ACC112 (cell line): Measurements from ENCODE around the gene ABRACL.

ENCODE experiments used
- H2AFZ ChIP-seq: fragments of 200-600 bp; sonication (generic); one replicate; pipeline ENCODE4 v1.6.0; 2017; ENCODE audit warnings: antibody characterized with exemption, low read length; ENCODE audit not compliant: unreplicated experiment
- H3K27ac ChIP-seq: fragments of 200-600 bp; sonication (generic); 2 replicates; pipeline ENCODE4 v1.5.1; 2014; ENCODE audit warnings: low read depth, mild to moderate bottlenecking, antibody characterized with exemption, low read length, moderate library complexity
- H3K27me3 ChIP-seq: fragments of 200-600 bp; sonication (generic); 2 replicates; pipeline ENCODE4 v1.6.1; 2014; ENCODE audit warnings: mild to moderate bottlenecking, antibody characterized with exemption, low read length, moderate library complexity, mixed read lengths; ENCODE audit not compliant: insufficient read depth
- H3K36me3 ChIP-seq: fragments of 200-600 bp; sonication (generic); 2 replicates; pipeline ENCODE4 v1.6.1; 2016; ENCODE audit warnings: mild to moderate bottlenecking, antibody characterized with exemption, low read length, moderate library complexity, mixed read lengths; ENCODE audit not compliant: insufficient read depth
- H3K4me1 ChIP-seq: fragments of 200-600 bp; sonication (generic); one replicate; pipeline ENCODE4 v1.6.1; 2016; ENCODE audit warnings: low read length, mixed read lengths; ENCODE audit not compliant: insufficient read depth, unreplicated experiment, control insufficient read depth
- H3K4me3 ChIP-seq: fragments of 200-600 bp; sonication (generic); 2 replicates; pipeline ENCODE4 v1.5.1; 2014; ENCODE audit warnings: mild to moderate bottlenecking, low read depth, low read length
- H3K79me2 ChIP-seq: fragments of 200-600 bp; sonication (generic); one replicate; pipeline ENCODE4 v1.6.0; 2016; ENCODE audit warnings: low read length; ENCODE audit not compliant: control insufficient read depth, unreplicated experiment, insufficient read depth

Gene ABRACL

GRCh38 chr6:139054001-139054400 is 25.5 kb downstream of the ABRACL start:
- Histone ChIP-seq H3K27ac (no peak overlapping the region), H3K4me3 (no peak overlapping the region), H3K36me3 (no peaks in the 10 kb centered on the region), H3K4me1 (no peaks in the 10 kb centered on the region), H2AFZ (no peak overlapping the region), H3K79me2 (no peaks in the 10 kb centered on the region), H3K27me3 (peaks cover 18% of the 10 kb centered on the region)

- peaks cover 6% of the 10 kb centered on the region for H3K4me1 ChIP-seq
- H3K36me3 ChIP-seq, result no peaks in the 10 kb centered on the region
- no peak overlapping the region for H2AFZ ChIP-seq
- no peaks in the 10 kb centered on the region for H3K79me2 ChIP-seq
- H3K27me3 ChIP-seq, result peaks cover 18% of the 10 kb centered on the region
- no peak overlapping the region for H3K27ac ChIP-seq
- no peak overlapping the region for H3K4me3 ChIP-seq
Measured at GRCh38 chr6:139055709-139056108, 27.2 kb downstream of the ABRACL start.

GRCh38 chr6:139058029-139058428 is 29.5 kb downstream of the ABRACL start:
- Histone ChIP-seq H3K4me1 (peaks cover 6% of the 10 kb centered on the region), H2AFZ (no peak overlapping the region), H3K4me3 (no peak overlapping the region), H3K79me2 (no peaks in the 10 kb centered on the region), H3K27ac (no peak overlapping the region), H3K27me3 (peaks cover 8% of the 10 kb centered on the region; the same call in 1 of the 2 replicates), H3K36me3 (no peaks in the 10 kb centered on the region)

GRCh38 chr6:139060332-139060731 is 31.8 kb downstream of the ABRACL start:
- Histone ChIP-seq H3K79me2 (no peaks in the 10 kb centered on the region), H2AFZ (no peak overlapping the region), H3K4me3 (no peak overlapping the region), H3K27ac (no peak overlapping the region), H3K27me3 (no peaks in the 10 kb centered on the region), H3K4me1 (peaks cover 6% of the 10 kb centered on the region), H3K36me3 (no peaks in the 10 kb centered on the region)

DNA sequence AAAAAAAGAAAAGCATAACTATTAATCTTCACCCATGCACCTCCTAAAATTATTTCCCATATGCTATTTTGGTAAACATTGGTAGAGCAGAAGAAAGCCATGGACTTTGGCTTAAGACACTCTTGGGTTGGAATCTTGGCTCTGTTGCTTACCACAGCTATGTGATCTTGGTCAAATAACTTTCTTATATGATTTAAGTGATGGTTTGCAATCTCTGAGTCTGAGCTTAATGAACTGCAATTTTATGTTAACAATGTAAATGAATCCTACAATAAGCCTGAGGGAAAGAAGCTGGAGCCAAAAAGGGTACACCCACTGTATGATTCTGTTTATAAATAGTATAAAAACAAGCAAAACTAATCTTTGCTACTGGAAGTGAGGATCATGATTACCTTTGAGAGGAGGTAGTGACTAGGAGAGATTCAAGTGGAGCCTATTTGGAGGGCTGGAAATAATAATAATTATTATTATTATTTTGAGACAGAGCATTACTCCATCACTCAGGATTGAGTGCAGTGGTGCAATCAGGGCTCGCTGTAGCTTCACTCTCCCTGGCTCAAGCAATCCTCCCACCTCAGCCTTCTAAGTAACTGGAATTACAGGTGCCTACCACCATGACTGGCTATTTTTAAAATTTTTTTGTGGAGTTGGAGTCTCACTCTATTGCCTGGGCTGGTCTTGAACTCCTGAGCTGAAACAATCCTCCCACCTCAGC is 34.5 kb downstream of the ABRACL start:
- Histone ChIP-seq H3K4me3 (no peak overlapping the region), H3K27me3 (no peaks in the 10 kb centered on the region), H3K27ac (no peak overlapping the region), H3K79me2 (no peaks in the 10 kb centered on the region), H2AFZ (no peak overlapping the region), H3K4me1 (peaks cover 6% of the 10 kb centered on the region), H3K36me3 (no peaks in the 10 kb centered on the region)

DNA sequence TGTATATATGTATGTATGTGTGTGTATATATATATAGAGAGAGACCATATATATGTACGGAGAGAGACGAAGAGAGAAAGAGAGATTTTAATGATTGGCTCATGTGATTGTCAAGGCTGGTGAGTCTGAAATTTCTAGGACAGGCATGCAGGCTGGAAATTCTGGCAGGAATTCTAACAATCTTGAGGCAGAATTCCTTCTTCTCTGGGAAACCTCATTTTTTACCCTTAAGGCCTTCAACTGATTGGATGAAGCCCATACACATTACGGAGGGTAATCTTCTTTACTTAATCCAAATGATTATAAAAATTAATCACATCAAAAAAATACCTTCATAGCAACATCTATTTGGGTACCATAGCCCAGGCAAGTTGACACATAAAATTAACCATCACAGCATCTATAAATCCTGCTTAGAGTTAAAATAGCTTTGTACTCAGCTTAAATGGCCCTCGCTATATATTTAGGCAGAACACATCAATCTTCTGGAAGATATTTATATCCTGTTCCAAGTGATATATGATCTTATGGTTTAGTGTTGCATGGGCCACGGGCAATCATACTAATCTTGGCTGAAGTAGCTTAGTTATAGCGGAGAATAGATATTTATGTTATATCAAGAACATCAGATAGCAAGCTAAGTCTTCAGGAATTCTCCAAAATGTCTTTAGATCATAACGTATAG is 36.6 kb downstream of the ABRACL start:
- no peak overlapping the region for H3K4me3 ChIP-seq

GRCh38 chr6:139066080-139066479 is 37.5 kb downstream of the ABRACL start:
- no peaks in the 10 kb centered on the region for H3K4me1 ChIP-seq
- H3K79me2 ChIP-seq, result no peaks in the 10 kb centered on the region
- H3K27ac ChIP-seq, result no peak overlapping the region
- H2AFZ ChIP-seq, result no peak overlapping the region
- H3K27me3 ChIP-seq, result no peaks in the 10 kb centered on the region
- H3K4me3 ChIP-seq, result no peak overlapping the region
- no peaks in the 10 kb centered on the region for H3K36me3 ChIP-seq

More for the DNA sequence above, 36.6 kb downstream of the ABRACL start:
- H2AFZ ChIP-seq, result no peak overlapping the region
- no peaks in the 10 kb centered on the region for H3K36me3 ChIP-seq
- no peaks in the 10 kb centered on the region for H3K79me2 ChIP-seq
- H3K27ac ChIP-seq, result no peak overlapping the region
- peaks cover 2% of the 10 kb centered on the region for H3K4me1 ChIP-seq
- no peaks in the 10 kb centered on the region for H3K27me3 ChIP-seq

DNA sequence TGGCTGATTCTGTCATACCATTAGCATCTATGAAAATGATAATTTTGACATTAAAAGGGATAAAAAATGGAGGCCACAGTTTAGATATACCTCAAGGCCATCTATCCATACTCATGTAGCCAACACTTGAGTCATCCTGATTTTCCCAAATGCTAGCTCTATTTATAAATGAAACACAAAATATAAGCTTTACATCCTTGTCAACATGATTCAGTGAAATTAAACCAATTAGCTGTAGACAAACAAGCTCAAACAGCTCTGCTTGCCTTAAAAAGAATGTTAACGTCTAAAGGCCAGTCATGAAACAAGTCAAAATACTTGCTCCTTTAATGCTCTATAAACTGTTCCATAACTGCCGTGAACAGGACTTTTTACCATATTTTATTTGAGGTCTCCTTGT is 40.3 kb downstream of the ABRACL start:
- Histone ChIP-seq H3K27ac (no peak overlapping the region), H3K4me3 (no peak overlapping the region), H3K27me3 (no peaks in the 10 kb centered on the region), H2AFZ (no peak overlapping the region), H3K4me1 (no peaks in the 10 kb centered on the region), H3K79me2 (no peaks in the 10 kb centered on the region), H3K36me3 (no peaks in the 10 kb centered on the region)

DNA sequence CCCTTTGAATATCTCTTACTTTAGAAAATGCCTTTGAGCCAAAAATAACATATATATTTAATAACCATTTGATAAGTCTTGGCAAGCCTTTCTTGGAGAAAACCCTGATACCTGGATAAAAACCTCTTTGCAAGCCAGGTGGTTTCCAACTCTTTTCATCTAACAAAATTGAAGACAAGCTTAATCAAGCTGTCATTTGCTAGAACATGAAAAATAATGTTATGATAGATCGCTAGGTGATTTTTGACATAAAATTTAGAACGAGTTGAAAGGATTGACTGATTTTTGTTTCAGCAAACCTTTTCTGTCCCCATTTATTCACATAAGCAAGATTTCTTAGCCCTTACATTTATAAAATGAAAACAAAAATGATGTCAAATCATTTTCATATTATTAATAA is 44.6 kb downstream of the ABRACL start:
- H2AFZ ChIP-seq, result no peak overlapping the region
- H3K36me3 ChIP-seq, result no peaks in the 10 kb centered on the region
- H3K27me3 ChIP-seq, result no peaks in the 10 kb centered on the region
- H3K4me1 ChIP-seq, result no peaks in the 10 kb centered on the region
- H3K4me3 ChIP-seq, result no peak overlapping the region
- H3K27ac ChIP-seq, result no peak overlapping the region
- H3K79me2 ChIP-seq, result no peaks in the 10 kb centered on the region

DNA sequence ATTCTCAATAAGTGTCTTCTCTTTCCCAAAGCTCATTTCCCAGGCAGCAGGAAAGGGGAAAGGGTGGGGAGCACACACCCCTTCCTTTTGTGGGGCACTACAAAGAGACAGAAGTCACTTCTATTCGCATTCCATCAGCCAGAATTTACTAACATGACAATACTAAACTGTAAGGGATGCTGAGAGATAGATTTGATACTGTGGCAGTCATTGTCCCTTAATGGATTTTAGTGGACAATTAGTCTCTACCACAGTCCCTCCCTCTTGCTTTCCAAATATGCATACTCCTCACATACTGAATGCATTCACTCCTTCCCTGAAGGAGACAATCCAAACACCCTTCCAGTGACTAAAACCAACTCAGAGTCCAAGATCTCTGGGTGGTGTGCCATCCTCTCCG is 50.5 kb downstream of the ABRACL start:
- Histone ChIP-seq H3K79me2 (no peaks in the 10 kb centered on the region), H3K36me3 (no peaks in the 10 kb centered on the region), H3K4me3 (no peak overlapping the region), H2AFZ (no peak overlapping the region), H3K4me1 (peaks cover 7% of the 10 kb centered on the region), H3K27me3 (no peaks in the 10 kb centered on the region), H3K27ac (no peak overlapping the region)
